ENCODE measurements around the gene CENPP. TPM values are rescaled to one million over a fixed set of nuclear protein-coding genes. Genes with fewer than 3 reads are reported as not detected.

The CENPP gene
- total RNA-seq, 1 donor from 2014 or later, result 7.7 TPM

DNA sequence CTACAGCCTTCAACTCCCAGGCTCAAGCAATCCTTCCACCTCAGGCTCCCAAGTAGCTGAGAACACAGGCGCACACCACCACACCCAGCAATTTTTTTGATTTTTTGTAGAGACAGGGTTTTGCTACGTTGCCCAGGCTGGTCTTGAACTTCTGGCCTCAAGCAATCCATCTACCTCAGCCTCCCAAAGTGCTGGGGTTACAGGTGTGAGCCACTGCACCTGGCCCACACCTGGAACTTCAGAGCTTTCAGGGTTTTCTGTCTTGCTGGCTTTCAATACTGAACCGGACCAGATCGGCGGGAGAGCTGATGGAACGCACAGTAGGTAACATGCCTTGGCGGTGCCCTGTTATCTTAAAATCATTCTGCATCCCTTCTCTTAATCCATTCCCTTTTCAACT is 313.4 kb downstream of the CENPP start:
- peaks cover 27% of the 10 kb centered on the region for H3K36me3 Mint-ChIP-seq (ENCODE audit: low read depth)
- TF ChIP-seq, protein P1, sequence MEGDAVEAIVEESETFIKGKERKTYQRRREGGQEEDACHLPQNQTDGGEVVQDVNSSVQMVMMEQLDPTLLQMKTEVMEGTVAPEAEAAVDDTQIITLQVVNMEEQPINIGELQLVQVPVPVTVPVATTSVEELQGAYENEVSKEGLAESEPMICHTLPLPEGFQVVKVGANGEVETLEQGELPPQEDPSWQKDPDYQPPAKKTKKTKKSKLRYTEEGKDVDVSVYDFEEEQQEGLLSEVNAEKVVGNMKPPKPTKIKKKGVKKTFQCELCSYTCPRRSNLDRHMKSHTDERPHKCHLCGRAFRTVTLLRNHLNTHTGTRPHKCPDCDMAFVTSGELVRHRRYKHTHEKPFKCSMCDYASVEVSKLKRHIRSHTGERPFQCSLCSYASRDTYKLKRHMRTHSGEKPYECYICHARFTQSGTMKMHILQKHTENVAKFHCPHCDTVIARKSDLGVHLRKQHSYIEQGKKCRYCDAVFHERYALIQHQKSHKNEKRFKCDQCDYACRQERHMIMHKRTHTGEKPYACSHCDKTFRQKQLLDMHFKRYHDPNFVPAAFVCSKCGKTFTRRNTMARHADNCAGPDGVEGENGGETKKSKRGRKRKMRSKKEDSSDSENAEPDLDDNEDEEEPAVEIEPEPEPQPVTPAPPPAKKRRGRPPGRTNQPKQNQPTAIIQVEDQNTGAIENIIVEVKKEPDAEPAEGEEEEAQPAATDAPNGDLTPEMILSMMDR (IDR thresholded peaks at IDR 0.05), result no peak
- H3K4me1 Mint-ChIP-seq (ENCODE audit: low read depth), result peaks cover 8% of the 10 kb centered on the region
- H3K27me3 Mint-ChIP-seq (ENCODE audit: low read depth), result no peaks in the 10 kb centered on the region
- no peak overlapping the region for H3K4me3 Mint-ChIP-seq (ENCODE audit: unreplicated experiment)
- H3K9me3 Mint-ChIP-seq (ENCODE audit: low read depth), result no peaks in the 10 kb centered on the region
- no peak for DNase-seq (ENCODE audit: low spot score)
- H3K27ac Mint-ChIP-seq (ENCODE audit: unreplicated experiment), result no peak overlapping the region

DNA sequence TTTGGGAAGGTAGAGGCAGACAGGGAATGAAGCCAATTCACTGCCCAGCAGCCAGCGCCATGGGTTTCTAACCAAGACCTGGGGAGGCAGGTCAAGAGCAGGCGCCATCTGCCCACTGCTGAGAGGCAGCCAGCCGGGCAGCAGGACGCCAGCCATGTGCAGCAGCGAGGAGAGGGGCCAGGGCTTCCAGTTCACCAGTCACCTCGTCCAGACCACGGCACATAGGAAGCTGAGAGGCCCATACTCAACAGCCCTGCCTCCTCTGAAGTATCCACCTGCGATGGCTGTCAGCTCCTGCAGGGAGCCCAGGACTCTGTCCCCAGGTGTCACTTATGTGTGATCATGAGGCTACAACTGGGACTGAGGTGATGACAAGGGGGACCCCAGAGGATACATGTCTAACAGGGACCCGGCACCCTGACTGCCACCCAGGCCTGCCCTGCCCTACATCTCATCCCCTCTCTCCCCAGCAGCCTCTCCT is 314.1 kb downstream of the CENPP start:
- H3K36me3 Mint-ChIP-seq (ENCODE audit: low read depth), result peaks cover 28% of the 10 kb centered on the region

DNA sequence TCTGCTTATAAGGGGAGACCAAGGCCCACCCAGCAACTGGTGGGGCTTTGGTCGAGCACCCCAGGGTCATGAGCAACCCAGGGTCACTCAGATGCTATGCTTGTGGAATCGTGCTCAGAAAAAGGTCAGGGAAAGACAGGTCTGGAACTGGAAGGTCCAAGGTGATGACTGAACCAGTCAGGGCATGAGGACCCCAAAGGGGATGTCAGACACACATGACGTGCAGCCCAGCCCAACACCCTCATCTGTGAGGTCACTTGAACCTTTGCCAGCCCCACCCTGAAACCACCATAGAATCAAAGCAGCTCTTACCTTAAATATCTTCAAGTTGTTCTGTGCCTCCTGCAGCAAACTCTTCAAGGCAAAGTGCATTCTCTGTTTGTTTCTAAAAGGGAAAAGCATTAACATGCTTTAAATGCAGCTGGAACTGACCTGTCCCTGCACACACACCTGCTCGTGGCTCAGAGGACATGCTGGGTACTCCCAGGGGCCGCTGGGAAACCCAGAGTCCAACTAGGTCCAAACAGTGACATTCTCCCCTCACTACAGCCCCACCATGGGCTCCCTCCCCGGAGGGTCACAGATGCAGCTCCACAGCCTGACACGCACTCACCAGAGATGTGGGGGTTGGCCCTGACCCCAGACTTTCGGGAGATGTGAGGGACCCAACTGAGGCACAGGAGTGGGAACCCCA is 314.8 kb downstream of the CENPP start:
- H3K27ac Mint-ChIP-seq (ENCODE audit: unreplicated experiment), result no peak overlapping the region
- TF ChIP-seq, protein P1 (IDR thresholded peaks at IDR 0.05), result no peak
- no peak overlapping the region for H3K4me3 Mint-ChIP-seq (ENCODE audit: unreplicated experiment)
- H3K36me3 Mint-ChIP-seq (ENCODE audit: low read depth), result peaks cover 35% of the 10 kb centered on the region
- no peak for DNase-seq (ENCODE audit: low spot score)
- H3K27me3 Mint-ChIP-seq (ENCODE audit: low read depth), result no peaks in the 10 kb centered on the region
- H3K4me1 Mint-ChIP-seq (ENCODE audit: low read depth), result no peaks in the 10 kb centered on the region
- peaks cover 2% of the 10 kb centered on the region for H3K9me3 Mint-ChIP-seq (ENCODE audit: low read depth)

More for the DNA sequence above, 314.1 kb downstream of the CENPP start:
- DNase-seq (ENCODE audit: low spot score), result no peak
- no peaks in the 10 kb centered on the region for H3K9me3 Mint-ChIP-seq (ENCODE audit: low read depth)
- H3K4me3 Mint-ChIP-seq (ENCODE audit: unreplicated experiment), result no peak overlapping the region
- H3K4me1 Mint-ChIP-seq (ENCODE audit: low read depth), result peaks cover under 1% of the 10 kb centered on the region
- H3K27me3 Mint-ChIP-seq (ENCODE audit: low read depth), result no peaks in the 10 kb centered on the region
- TF ChIP-seq, protein P1 (IDR thresholded peaks at IDR 0.05), result no peak
- H3K27ac Mint-ChIP-seq (ENCODE audit: unreplicated experiment), result no peak overlapping the region

DNA sequence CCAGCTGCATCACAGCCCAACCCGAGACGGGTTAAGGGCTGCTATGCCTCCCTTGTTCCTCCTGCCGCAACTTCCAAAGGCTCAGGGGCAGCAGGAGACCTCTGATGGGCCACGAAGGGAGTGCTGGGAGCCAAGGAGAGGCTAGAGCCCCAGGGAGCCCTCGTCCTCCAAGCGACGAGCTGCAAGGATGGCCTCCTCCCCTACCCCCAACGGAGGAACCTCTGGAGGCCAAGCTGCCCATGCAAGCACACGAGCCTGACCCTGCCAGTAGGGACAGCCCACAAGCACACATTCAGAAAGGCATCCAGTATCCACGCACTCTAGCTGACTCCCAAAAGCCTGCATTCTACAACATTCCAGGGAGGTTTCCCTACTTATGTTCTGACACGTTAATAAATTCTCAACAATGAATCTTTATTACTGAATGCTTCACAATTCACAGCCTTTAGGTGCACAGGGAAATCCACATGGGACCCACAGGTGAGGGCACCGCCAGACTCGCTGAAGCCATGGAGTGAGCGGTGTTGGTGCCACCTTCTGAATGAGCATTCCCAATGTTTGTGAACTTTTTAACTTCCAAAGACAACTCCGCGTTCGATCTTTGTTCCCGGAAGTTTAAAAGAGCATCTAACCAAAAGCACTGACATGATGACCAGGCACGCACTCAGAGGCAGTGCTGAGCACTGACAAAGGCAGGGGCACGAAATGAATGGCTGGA is 315.5 kb downstream of the CENPP start:
- Mint-ChIP-seq H3K4me1 (ENCODE audit: low read depth) (no peaks in the 10 kb centered on the region), H3K27ac (ENCODE audit: unreplicated experiment) (no peak overlapping the region), H3K27me3 (ENCODE audit: low read depth) (no peaks in the 10 kb centered on the region), H3K36me3 (ENCODE audit: low read depth) (peaks cover 40% of the 10 kb centered on the region), H3K9me3 (ENCODE audit: low read depth) (peaks cover 4% of the 10 kb centered on the region), H3K4me3 (ENCODE audit: unreplicated experiment) (no peak overlapping the region)
- TF ChIP-seq, protein P1 (IDR thresholded peaks at IDR 0.05), result no peak
- DNase-seq (ENCODE audit: low spot score), result no peak

- DNase-seq (ENCODE audit: low spot score), result no peak
- Mint-ChIP-seq H3K36me3 (ENCODE audit: low read depth) (peaks cover 45% of the 10 kb centered on the region), H3K27me3 (ENCODE audit: low read depth) (no peaks in the 10 kb centered on the region), H3K9me3 (ENCODE audit: low read depth) (peaks cover 4% of the 10 kb centered on the region), H3K4me1 (ENCODE audit: low read depth) (no peaks in the 10 kb centered on the region), H3K27ac (ENCODE audit: unreplicated experiment) (no peak overlapping the region), H3K4me3 (ENCODE audit: unreplicated experiment) (no peak overlapping the region)
- TF ChIP-seq, protein P1 (IDR thresholded peaks at IDR 0.05), result no peak
These were observed 316.3 kb downstream of the CENPP start for GRCh38 chr9:92642041-92642451.
